Middle frontal gyrus (tissue), 1 donor: ENCODE measurements around the gene PCNX3.

ENCODE experiments used
- DNase-seq: peaks from one replicate; pipeline ENCODE4 v3.0.0-alpha.2; 2015; ENCODE audit warnings: low spot score; ENCODE audit errors: extremely low spot score

The PCNX3 gene

DNA sequence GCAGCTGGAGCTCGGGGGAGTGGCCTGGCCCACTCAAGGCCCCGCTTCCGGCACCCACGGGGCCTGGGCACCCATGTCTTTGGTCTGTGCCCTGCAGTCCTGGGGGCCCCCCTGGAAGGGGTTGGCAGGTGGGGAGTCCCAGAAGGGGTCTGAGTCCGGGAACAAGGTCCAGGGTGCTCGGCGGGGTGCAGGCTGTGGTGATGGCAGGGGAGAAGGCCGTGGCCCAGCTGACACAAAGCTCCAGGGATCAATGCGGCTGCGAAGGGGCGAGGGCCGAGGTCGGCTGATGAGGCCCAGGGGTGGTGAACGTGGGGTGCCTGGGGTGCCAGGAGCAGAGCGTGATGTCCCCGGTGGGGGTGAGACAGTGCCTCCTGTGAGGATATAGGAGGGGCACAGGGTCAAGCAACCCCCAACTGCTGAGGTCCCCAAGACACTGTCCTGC lies 17.3 kb upstream of the PCNX3 start:
- DNase-seq, result no peak

DNA sequence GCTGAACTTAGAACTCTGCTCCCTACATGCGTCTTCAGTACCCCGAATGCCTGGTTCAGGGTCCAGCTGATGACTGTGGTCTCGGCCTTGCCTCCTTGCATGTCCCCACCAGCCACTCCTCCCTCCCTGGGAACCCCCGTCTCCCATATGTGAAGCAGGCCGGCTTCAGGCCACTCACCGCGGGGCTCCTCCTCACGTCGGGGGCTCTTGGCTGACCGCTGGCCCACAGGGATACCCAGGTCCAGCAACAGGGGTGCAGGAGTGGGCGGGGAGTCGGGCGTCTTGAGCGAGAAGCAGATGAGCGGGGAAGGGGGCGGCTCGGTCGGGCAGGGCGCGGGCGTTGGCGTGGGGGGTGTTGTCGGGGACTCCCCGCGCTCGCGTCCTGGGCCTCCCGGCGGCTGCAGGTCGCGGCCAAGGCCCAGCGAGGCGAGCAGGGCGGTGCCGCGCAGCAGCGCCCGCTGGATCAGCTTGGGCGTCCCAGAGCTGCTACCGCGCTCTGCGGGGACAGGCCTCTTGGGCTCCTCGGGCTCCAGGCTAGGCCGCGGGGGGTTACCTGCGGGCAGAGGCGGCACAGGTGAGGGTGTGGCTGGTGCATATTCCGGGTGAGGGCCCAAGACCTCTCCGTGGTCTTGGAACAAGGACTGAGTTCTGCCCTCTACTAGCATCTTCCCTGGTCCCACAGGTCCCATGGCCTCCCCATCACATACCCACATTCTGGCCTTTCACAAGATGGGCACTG lies 16.2 kb upstream of the PCNX3 start:
- no peak for DNase-seq

GRCh38 chr11:65599955-65600246 lies 15.7 kb upstream of the PCNX3 start:
- DNase-seq, result no peak

DNA sequence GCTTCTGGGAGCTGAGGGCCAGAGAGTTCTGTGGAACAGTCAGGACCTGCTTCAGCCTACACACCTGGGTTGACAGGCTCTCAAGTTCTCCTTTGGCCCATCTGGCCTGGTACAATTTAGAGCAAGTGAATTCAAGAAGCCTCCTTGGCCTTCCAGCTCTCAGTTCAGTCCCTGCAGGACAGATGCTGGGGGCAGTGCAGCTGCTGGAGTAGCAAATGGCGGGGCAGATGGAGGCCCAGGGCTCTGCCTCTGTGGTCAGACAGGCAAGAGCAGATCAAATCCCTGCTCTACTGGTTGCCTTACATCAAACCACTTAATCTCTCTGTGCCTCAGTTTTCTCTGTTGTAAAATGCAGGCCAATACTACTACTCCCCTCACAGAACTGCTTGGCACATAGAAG lies 11.3 kb upstream of the PCNX3 start:
- no peak for DNase-seq

GRCh38 chr11:65606876-65607613 lies 8.5 kb upstream of the PCNX3 start:
- DNase-seq, result peak; percentile 87

- no peak for DNase-seq
Measured at GRCh38 chr11:65607614-65608426, 7.8 kb upstream of the PCNX3 start.

GRCh38 chr11:65609229-65609628 lies 6.3 kb upstream of the PCNX3 start:
- DNase-seq, result no peak

- DNase-seq, result no peak
Measured at GRCh38 chr11:65609665-65610064, 5.9 kb upstream of the PCNX3 start.

DNA sequence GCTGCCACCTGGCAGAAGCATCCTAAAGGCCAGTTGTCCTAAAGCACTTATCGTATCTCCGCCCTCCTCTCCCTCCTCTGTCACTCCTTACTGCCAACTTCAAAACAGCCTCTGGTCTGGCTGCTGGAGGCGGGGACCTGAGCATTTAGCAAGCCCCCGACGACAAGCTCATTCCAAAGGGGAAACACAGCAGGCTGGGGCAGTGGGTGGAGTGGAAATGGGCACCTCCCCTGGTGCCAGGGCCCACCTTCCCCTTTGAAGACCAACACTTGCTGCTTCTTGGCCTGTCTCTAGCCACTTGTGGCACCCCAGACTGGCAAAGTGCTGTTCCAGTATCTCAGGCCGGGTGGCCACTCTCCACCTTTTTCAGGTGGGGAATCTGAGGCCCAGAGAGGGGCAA lies 5.2 kb upstream of the PCNX3 start:
- no peak for DNase-seq

DNA sequence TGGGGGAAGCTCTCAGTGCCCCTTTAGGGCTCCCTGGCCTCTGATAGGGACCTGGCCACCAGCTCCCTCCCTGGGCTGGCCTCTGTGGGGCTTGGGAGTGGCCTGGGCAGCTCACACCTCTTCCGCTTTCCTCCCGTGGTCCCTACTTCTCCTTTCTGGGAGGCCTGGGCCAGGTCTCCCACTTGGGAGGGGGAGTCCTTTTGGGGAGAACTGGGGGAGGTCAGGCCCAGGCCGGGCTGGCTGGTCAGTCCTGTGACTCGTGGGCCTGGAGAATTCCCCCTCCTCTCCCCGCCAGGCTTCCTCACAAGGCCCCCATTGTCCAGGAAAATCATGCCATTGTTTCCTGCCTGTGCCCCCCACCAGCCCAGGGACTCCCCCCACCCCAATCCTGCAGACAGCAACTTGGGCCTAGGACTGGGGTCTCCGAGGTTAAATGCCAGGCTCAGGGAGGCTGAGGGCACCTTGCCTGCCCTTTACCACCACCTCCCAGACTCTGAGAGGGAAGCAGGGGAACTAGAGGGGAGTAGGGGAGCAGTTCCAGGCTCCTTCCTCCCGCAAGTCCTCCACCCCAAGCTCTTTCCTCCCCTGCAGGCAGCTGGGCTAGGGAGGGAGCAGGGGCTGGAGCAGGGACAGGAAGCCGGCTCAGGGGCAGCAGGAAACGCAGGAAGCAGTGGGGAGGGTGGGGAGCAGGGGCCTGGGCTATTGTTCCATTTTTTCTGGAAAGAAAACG lies 4.4 kb upstream of the PCNX3 start:
- DNase-seq, result peak; percentile 63

DNA sequence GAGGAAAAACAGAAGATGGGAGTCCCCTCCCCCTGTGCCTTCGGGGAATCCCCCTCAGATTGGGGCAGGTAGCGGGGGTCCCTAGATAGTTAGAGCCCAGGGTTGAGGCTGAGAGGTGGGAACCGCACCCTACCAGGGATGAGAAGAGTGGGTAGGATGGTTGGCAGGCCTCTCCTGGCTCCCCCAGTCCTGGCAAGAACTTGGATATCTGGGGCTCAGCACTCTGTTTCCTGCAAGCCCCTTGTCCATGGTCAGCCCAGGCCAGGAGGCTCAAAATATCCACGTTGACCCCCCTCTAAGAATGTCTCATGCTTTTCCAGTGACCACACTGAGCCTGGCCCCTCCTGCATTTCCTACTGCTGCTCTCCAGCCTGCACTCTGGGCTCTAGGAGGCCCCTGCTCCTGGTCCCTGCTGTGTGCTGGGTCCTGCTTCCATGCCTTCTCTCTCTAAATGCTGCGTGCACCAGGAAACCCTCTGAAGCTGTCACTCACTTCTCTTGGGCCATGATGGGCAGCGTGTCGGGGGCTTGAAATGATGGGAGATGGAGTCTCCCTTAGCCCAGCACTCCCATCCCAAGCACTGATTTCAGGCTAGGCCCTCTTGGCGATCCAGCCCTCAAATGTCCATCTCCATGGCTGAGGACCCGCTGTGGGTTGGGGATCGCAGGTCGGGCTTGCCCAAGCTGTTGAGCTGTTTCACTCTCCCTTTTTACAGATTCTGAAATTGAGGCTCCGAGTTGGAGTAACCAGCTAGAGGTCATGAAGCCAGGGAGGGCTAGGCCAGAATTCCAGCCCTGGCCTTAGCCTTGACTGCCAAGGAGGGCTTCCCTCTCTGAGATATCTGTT lies 3.6 kb upstream of the PCNX3 start:
- DNase-seq, result no peak

- DNase-seq, result no peak
Measured at GRCh38 chr11:65612691-65613090, 2.9 kb upstream of the PCNX3 start.

GRCh38 chr11:65613091-65613928 lies 2.3 kb upstream of the PCNX3 start:
- DNase-seq, result no peak

DNA sequence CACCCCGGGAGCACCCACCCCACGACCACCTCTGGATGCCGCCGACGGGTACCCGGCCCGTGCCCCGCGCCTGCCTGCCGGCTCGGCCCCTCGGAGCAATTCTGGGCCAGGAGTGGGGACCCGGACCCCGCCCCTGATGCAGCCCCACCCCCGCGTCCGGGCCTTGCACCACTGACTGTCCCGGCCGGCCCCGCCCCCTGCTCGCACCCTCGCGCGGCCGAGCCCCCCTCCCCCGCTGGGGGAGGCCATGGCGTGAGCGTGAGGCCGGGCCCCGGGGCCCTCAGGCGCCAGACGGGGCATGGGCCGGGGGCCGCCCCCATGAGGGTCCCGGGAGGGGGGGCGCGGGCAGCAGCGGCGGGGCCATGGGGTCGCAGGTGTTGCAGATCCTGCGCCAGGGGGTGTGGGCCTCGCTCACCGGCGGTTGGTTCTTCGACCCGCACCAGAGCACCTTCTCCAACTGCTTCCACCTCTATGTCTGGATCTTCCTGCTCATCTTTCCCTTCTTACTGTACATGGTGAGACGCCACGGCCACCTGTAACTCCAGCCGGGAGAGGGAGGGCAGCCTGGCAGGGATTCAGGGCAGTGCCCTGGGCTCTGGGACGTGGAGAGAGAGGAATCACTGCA lies 486 bp downstream of the PCNX3 start:
- no peak for DNase-seq

GRCh38 chr11:65616575-65617001 lies 1.0 kb downstream of the PCNX3 start:
- no peak for DNase-seq

- no peak for DNase-seq
Measured at GRCh38 chr11:65617136-65617850, 1.7 kb downstream of the PCNX3 start.

DNA sequence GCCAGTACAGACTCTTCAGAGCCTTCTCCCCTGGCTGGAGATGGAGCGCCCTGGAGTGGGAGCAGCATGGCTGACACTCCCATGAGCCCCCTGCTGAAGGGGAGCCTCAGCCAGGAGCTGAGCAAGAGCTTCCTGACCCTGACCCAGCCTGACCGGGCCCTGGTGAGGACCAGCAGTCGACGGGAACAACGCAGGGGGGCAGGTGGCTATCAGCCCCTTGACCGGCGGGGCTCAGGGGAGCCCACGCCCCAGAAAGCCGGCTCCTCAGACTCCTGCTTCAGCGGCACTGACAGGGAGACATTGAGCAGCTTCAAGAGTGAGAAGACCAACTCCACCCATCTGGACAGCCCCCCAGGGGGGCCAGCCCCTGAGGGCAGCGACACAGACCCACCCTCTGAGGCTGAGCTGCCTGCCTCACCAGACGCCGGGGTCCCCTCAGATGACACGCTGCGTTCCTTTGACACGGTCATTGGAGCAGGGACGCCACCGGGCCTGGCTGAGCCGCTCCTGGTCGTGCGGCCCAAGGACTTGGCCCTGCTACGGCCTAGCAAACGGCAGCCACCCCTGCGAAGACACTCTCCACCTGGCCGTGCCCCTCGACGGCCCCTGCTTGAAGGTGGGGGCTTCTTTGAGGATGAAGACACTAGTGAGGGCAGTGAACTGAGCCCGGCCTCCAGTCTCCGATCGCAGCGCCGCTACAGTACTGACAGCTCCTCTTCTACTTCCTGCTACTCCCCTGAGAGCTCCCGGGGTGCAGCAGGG lies 2.6 kb downstream of the PCNX3 start:
- DNase-seq, result no peak

GRCh38 chr11:65618763-65619162 lies 3.2 kb downstream of the PCNX3 start:
- no peak for DNase-seq
